ENCODE measurements around the gene ATP8A2.
A peak's percentile ranks its signal among the peaks of the same experiment; 100 is the strongest.

The ATP8A2 gene

GRCh38 chr13:25865391-25865790 is 493.6 kb downstream of the ATP8A2 start:
- no peak for ATAC-seq

- no peak for ATAC-seq
Observed at GRCh38 chr13:25867038-25867437, 495.3 kb downstream of the ATP8A2 start.

DNA sequence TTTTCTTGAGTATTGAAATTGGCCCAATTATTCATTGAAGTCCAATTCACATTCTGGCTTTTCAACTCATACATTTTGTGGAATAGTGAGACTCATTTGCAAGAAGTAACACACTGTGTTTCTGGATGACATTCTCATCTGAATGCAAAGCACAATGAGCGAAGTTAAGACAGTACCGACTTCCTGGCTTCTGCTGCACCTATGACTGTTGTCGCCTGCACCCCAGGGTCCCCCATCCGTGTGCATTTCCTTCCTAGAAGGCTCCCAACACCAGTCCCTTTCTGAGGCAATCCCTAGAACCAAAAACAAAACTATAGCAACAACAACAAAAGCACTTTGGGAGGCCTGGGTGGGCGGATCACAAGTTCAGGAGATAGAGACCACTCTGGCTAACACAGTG is 496.7 kb downstream of the ATP8A2 start:
- no peak for ATAC-seq

DNA sequence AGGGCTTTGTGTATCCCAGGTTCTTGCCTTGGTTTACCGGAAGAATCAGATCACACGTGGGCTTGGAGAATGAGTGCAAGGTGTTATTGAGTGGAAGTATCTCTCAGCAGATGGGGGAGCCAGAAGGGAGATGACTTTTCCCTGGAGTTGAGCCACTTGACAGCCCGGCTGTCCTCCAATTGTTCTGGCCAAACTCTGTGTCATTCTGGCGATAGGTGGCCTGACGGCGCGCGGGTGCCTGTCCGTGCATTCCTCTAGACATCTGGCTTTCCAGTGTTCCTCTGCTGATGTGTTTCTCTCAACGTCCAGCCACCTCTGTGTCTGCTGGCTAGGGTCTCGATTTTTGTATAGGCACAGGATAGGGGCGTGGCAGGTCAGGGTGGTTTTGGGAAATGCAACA is 498.2 kb downstream of the ATP8A2 start:
- ATAC-seq, result no peak

GRCh38 chr13:25871389-25872125 is 499.8 kb downstream of the ATP8A2 start:
- ATAC-seq, result peak; percentile 59 to 62

GRCh38 chr13:25872481-25873241 is 500.9 kb downstream of the ATP8A2 start:
- no peak for ATAC-seq

DNA sequence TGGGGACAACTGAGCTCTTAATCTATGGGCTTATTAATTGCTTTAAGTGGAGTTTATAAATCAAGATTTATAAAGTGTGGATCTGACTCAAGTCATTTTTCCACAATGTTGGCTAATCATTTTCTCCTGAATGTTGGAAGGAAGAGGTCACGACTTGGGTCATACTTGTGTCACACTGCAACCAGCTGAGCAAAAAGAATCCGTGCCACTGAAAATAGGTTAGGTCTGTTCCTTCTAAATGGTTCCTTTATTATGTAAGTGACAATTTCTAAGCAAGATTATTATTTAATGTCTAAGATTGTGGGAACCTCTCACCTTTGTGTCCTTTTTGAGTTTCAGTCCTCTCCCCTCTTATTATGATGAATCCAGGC is 501.5 kb downstream of the ATP8A2 start:
- ATAC-seq, result no peak

DNA sequence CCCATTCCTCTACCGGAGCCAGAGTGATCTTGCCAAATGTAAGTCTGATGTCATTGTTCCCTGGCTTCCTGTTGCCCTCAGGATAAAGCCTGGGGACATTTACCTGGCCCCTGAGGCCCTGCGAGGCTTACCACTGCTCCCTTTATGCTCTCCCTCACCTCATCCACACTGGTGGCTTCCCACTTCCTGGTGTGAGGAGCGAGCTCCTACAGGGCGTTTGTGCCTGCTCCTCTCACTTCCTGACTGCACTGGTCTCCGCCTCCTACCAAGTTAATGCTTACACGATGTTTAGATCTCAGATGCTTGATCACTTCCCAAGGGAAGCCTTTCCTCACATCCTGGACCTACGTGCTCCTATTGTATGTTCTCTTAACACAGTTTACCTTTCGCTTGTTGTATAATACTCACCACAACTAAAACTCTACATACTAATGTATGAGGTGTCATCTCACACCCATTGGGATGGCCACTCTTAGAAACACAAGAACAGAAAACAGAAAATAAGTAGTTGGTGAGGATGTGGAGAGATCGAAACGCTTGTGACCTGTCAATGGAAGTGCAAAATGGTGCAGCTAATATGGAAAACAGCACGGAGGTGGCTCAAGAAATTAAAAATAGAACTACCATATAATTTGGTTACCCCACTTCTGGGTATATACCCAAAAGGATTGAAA is 502.4 kb downstream of the ATP8A2 start:
- no peak for ATAC-seq

DNA sequence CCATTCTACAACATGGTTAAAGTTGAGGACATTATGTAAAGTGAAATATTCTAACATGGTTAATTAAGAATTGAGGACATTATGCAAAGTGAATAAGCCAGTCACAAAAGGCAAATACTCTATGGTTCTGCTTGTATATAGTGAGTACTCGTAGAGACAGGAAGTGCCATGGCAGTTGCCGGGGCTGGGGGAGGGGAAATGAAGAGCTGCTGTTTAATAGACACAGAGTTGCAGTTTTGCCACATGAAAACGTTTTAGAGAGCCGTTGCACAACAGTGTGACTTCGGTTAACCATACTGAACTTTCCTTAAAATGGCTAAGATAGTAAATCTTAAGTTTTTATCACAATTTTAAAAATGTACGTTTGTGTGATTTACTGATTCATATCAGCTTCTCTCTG is 503.1 kb downstream of the ATP8A2 start:
- peak; percentile 55 to 59 for ATAC-seq

- ATAC-seq, result no peak
Observed at GRCh38 chr13:25876247-25876646, 504.5 kb downstream of the ATP8A2 start.

DNA sequence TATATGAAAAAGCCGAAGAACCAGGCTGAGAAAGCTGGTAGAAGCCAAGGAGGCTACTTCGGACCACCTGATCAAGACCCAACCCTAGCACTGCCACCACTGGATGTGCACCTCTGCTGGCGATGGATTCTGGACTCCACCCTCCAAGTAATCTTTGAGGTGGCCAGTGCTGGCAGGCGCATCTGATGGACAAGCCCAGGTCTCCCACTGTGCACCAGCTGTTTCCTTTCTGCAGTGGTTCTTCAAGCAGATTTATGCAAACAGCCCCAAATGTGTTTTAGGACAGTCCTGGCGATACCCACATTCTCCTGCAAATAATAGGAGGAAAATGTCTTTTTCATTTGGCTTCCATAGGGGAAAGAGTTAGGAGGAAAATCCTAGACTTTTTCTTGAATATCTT is 507.7 kb downstream of the ATP8A2 start:
- no peak for ATAC-seq

DNA sequence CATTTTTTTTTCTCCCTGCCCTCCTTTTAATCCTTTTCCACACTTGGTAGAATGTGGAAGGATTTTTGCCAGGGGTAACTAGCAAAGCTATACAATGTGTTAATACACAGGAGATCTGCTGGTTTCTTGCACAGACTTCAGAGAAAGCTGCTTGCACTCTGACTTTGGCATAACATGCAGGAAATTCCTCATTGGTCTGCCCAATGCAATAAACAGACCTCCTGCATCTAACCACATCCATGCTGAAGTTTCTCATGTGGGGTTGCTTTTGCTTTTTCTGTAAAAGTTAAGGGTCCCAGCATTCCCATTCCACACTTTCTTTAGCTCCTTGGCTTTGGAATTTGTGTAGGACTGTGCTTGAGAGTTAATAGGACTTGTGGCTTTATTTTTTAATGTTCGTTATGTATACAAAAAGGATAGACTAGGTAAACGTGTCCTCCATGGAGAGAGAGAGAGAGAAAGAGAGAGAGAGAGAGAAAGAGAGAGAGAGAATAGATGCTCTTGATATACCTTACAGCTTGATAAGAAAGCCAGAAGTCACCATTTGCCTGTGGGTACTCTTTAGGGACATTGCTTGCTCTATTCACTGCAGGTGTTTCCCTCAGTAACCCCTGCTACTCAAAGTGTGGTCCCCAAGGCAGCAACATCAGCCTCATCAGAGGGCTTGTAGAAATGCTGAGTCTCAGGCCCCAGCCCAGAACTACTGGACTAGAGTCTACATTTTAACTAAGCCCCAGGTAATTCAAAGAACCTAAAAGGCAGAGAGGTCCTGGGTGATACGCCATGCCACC is 509.6 kb downstream of the ATP8A2 start:
- ATAC-seq, result no peak

- ATAC-seq, result no peak
Observed at GRCh38 chr13:25881971-25882451, 510.2 kb downstream of the ATP8A2 start.

- peak in 1 of 2 donors; percentile 41 for ATAC-seq
Observed at GRCh38 chr13:25882466-25883357, 510.9 kb downstream of the ATP8A2 start.

DNA sequence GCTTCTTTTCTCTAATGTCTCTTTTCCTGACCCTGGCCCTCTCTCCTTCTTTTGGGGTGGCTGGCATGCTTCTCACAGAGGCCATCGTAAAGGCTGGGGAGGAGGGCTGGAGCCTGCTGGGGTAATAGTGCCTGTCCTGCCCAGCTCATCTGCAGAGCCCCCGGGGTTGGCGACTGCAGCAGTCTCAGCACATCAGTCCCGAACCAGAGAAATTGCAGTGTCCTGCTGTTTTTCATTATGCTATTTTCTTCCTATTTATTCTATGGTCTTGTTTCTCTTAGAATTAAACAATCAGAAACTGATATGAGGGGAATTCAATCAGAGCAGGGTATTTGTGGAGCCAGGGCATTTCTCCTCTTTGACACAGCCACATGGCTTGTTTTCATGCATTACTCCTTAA is 513.6 kb downstream of the ATP8A2 start:
- ATAC-seq, result no peak

- peak in 1 of 2 donors; percentile 59 for ATAC-seq
Observed at GRCh38 chr13:25886438-25887214, 514.9 kb downstream of the ATP8A2 start.

DNA sequence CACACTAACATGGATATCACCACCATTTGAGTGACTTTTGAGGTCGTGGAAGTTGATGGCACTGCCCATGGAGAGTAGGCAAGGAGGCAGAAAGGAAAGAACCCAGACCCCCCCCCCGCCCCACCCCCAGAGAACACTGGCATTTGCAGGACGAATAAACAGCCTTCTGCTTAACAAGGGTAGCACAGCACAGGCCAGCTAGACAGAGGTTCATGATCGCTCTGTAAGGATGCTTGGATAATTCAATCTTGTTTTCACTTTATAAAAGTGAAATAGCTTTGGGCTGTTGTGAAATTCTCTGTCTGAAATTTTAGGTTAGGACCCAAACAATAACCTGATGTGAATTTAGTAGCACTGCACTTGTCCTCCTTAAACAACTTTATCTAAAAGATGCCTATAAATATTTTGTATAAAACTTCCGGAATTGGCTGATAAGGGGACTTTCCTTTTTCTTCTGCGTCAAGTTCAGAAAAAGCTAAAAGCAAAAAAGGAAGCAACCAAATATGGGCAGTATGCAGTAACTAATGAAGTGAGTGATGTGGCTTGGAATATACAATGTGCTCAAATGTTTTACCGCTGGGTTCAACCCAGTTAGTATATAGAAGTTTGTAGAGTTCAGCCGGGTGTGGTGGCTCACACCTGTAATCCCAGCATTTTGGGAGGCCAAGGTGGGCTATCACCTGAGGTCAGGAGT is 516.3 kb downstream of the ATP8A2 start:
- peak in 1 of 2 donors; percentile 25 for ATAC-seq

DNA sequence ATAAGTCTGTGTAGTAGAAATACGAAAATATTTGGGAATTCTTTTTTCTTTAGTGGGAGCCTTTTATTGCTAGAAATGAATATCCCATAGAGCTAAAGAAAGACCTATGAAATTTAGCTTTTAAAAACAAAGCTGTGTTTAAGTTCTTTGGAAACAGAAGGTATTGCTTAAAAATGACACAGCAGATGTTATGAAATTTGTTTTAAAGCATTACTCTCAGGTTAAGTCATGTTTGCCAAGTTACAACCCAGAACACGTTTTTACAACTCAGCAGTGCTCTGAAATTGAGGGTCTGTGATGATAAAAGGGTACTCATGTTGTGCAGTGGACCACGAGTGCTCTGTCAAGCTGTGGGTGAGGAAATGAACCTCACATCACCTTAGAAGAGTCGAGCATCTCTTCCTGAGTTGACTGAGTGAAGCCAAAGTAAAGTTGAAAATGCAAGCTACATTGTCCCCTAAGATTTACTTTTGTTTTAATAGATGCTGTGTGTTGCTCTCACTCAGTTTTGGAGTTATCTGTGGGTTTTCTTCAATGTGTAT is 519.0 kb downstream of the ATP8A2 start:
- ATAC-seq, result no peak

- ATAC-seq, result no peak
Observed at GRCh38 chr13:25898991-25899390, 527.2 kb downstream of the ATP8A2 start.

GRCh38 chr13:25899464-25899863 is 527.7 kb downstream of the ATP8A2 start:
- no peak for ATAC-seq
